SK-N-SH (cell line): ENCODE measurements around the gene HSPB7.

Experiments
- EP300 ChIP-seq, 2 experiments: IDR thresholded peaks; 2 replicates each; pipeline versions ENCODE4 v1.4.0 to v1.6.1; 2012; ENCODE audit warnings: borderline replicate concordance in 1 of 2, low read depth in 1 of 2, low read length in 1 of 2
- EZH2phosphoT487 ChIP-seq: fragments of 200-600 bp; sonication (generic); IDR thresholded peaks from 2 replicates; pipeline ENCODE4 v1.6.1; 2017; ENCODE audit warnings: low read depth, mixed run types, mild to moderate bottlenecking, antibody characterized with exemption, moderate library complexity, borderline replicate concordance
- JUND ChIP-seq: IDR thresholded peaks from 2 replicates; pipeline ENCODE4 v1.4.0; 2012
- MAX ChIP-seq: IDR thresholded peaks from 2 replicates; pipeline ENCODE4 v1.4.0; 2012; ENCODE audit warnings: low read depth
- MXI1 ChIP-seq: IDR thresholded peaks from 2 replicates; pipeline ENCODE4 v1.6.1; 2012; ENCODE audit warnings: mild to moderate bottlenecking, low read depth, low read length, improper control_type of control experiment
- NFIC ChIP-seq: IDR thresholded peaks from 2 replicates; pipeline ENCODE4 v1.4.0; 2012; ENCODE audit warnings: borderline replicate concordance
- POLR2AphosphoS5 ChIP-seq: IDR thresholded peaks from 2 replicates; pipeline ENCODE4 v1.6.1; 2012; ENCODE audit warnings: low read depth, low read length
- RAD21 ChIP-seq: IDR thresholded peaks from 2 replicates; pipeline ENCODE4 v1.6.1; 2012; ENCODE audit warnings: mild to moderate bottlenecking, low read length
- SMC3 ChIP-seq: IDR thresholded peaks from 2 replicates; pipeline ENCODE4 v1.6.1; 2012; ENCODE audit warnings: low read depth, low read length, improper control_type of control experiment
- TAF1 ChIP-seq: IDR thresholded peaks from 2 replicates; pipeline ENCODE4 v1.6.1; 2012; ENCODE audit warnings: low read depth, mild to moderate bottlenecking, low read length, moderate library complexity, borderline replicate concordance
- YY1 ChIP-seq: IDR thresholded peaks from 2 replicates; pipeline ENCODE4 v1.4.0; 2012; ENCODE audit warnings: low read depth, mild to moderate bottlenecking
- TF ChIP-seq, protein P1 (sequence below): fragments of 200-600 bp; sonication (generic); IDR thresholded peaks from 2 replicates; pipeline ENCODE4 v1.6.1; 2017; ENCODE audit warnings: antibody characterized with exemption, mild to moderate bottlenecking, moderate library complexity
- TF ChIP-seq, protein P2 (sequence below): fragments of 150-350 bp; IDR thresholded peaks from 2 replicates; pipeline ENCODE4 v1.6.1; 2017; ENCODE audit warnings: antibody characterized with exemption, low read length, low read depth, borderline replicate concordance

- TF ChIP-seq, protein P1, sequence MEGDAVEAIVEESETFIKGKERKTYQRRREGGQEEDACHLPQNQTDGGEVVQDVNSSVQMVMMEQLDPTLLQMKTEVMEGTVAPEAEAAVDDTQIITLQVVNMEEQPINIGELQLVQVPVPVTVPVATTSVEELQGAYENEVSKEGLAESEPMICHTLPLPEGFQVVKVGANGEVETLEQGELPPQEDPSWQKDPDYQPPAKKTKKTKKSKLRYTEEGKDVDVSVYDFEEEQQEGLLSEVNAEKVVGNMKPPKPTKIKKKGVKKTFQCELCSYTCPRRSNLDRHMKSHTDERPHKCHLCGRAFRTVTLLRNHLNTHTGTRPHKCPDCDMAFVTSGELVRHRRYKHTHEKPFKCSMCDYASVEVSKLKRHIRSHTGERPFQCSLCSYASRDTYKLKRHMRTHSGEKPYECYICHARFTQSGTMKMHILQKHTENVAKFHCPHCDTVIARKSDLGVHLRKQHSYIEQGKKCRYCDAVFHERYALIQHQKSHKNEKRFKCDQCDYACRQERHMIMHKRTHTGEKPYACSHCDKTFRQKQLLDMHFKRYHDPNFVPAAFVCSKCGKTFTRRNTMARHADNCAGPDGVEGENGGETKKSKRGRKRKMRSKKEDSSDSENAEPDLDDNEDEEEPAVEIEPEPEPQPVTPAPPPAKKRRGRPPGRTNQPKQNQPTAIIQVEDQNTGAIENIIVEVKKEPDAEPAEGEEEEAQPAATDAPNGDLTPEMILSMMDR = no peak
- TF ChIP-seq SMC3 (no peak), MXI1 (no peak), RAD21 (no peak), MAX (no peak), POLR2AphosphoS5 (no peak), TAF1 (no peak), JUND (no peak), YY1 (no peak), EP300 (IDR thresholded peaks at IDR 0.05; ENCODE audit: borderline replicate concordance in 1 of 2, low read depth in 1 of 2, low read length in 1 of 2) (no peak), EZH2phosphoT487 (no peak), NFIC (no peak)
- TF ChIP-seq, protein P2, sequence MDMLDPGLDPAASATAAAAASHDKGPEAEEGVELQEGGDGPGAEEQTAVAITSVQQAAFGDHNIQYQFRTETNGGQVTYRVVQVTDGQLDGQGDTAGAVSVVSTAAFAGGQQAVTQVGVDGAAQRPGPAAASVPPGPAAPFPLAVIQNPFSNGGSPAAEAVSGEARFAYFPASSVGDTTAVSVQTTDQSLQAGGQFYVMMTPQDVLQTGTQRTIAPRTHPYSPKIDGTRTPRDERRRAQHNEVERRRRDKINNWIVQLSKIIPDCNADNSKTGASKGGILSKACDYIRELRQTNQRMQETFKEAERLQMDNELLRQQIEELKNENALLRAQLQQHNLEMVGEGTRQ = no peak
Measured at GRCh38 chr1:16053781-16054502, 36.1 kb upstream of the HSPB7 start.
